ENCODE measurements around the gene DYRK1A. TPM values are rescaled to one million over a fixed set of nuclear protein-coding genes. Genes with fewer than 3 reads are reported as not detected.

The DYRK1A gene
- total RNA-seq, 2 donors from 2014 or later, result 70.5 to 146 TPM

GRCh38 chr21:37346841-37347430 lies 19.6 kb upstream of the DYRK1A start:
- Histone ChIP-seq H3K4me1 (replicated peaks) (no peaks in the 10 kb centered on the region), H3K36me3 (no peaks in the 10 kb centered on the region), H3K9me3 (no peaks in the 10 kb centered on the region), H3K27ac (no peak overlapping the region), H3K27me3 (replicated peaks; ENCODE audit: insufficient read depth) (no peaks in the 10 kb centered on the region), H3K4me3 (no peak overlapping the region)
- no peak for TF ChIP-seq CTCF (IDR thresholded peaks at IDR 0.05)
- TF ChIP-seq POLR2AphosphoS5 (IDR thresholded peaks at IDR 0.05), result no peak
- TF ChIP-seq POLR2A (IDR thresholded peaks at IDR 0.05), result no peak
- no peak for DNase-seq (ENCODE audit: low spot score)
- WGBS, result 90% methylated on average over 2 of the region's 2 CpGs
- intact Hi-C loops (cut with DNase I), result loop anchor here (10.0 kb wide), 1 partner anchor 342 kb away; the partner anchor contains the start of gene RIPPLY3

- intact Hi-C loops (cut with DNase I), result loop anchor here (10.0 kb wide), 1 partner anchor 344 kb away; the partner anchor contains the start of gene RIPPLY3
- WGBS, result 78% methylated on average over 2 of the region's 2 CpGs
- no peak overlapping the region for H3K27ac ChIP-seq
Measured at GRCh38 chr21:37348664-37349063, 17.9 kb upstream of the DYRK1A start.

GRCh38 chr21:37350472-37350871 lies 16.1 kb upstream of the DYRK1A start:
- H3K4me1 ChIP-seq (replicated peaks), result no peaks in the 10 kb centered on the region
- H3K9me3 ChIP-seq, result no peaks in the 10 kb centered on the region
- no peak overlapping the region for H3K4me3 ChIP-seq
- no peak for DNase-seq (ENCODE audit: low spot score)
- H3K27ac ChIP-seq, result no peak overlapping the region
- H3K27me3 ChIP-seq (replicated peaks; ENCODE audit: insufficient read depth), result no peaks in the 10 kb centered on the region
- TF ChIP-seq POLR2AphosphoS5 (IDR thresholded peaks at IDR 0.05) (no peak), CTCF (IDR thresholded peaks at IDR 0.05) (no peak), POLR2A (IDR thresholded peaks at IDR 0.05) (no peak)
- no peaks in the 10 kb centered on the region for H3K36me3 ChIP-seq
- intact Hi-C loops (cut with DNase I), result no loop called here

More at GRCh38 chr21:37348664-37349063, 17.9 kb upstream of the DYRK1A start:
- DNase-seq (ENCODE audit: low spot score), result no peak
- TF ChIP-seq POLR2AphosphoS5 (IDR thresholded peaks at IDR 0.05), result no peak
- TF ChIP-seq POLR2A (IDR thresholded peaks at IDR 0.05), result no peak
- TF ChIP-seq CTCF (IDR thresholded peaks at IDR 0.05), result no peak
- Histone ChIP-seq H3K9me3 (no peaks in the 10 kb centered on the region), H3K4me3 (no peak overlapping the region), H3K27me3 (replicated peaks; ENCODE audit: insufficient read depth) (no peaks in the 10 kb centered on the region), H3K4me1 (replicated peaks) (no peaks in the 10 kb centered on the region), H3K36me3 (no peaks in the 10 kb centered on the region)

- TF ChIP-seq POLR2AphosphoS5 (IDR thresholded peaks at IDR 0.05) (no peak), CTCF (IDR thresholded peaks at IDR 0.05) (no peak), POLR2A (IDR thresholded peaks at IDR 0.05) (no peak)
- Histone ChIP-seq H3K27ac (no peak overlapping the region), H3K4me1 (replicated peaks) (no peaks in the 10 kb centered on the region), H3K4me3 (no peak overlapping the region), H3K27me3 (replicated peaks; ENCODE audit: insufficient read depth) (no peaks in the 10 kb centered on the region), H3K36me3 (no peaks in the 10 kb centered on the region), H3K9me3 (no peaks in the 10 kb centered on the region)
- intact Hi-C loops (cut with DNase I), result no loop called here
- WGBS, result 63% methylated on average over 5 of the region's 5 CpGs
- no peak for DNase-seq (ENCODE audit: low spot score)
Measured at GRCh38 chr21:37356706-37357105, 9.9 kb upstream of the DYRK1A start.

- Histone ChIP-seq H3K9me3 (no peaks in the 10 kb centered on the region), H3K4me1 (replicated peaks) (no peaks in the 10 kb centered on the region), H3K27me3 (replicated peaks; ENCODE audit: insufficient read depth) (no peaks in the 10 kb centered on the region), H3K36me3 (no peaks in the 10 kb centered on the region), H3K27ac (no peak overlapping the region), H3K4me3 (no peak overlapping the region)
- 63% methylated on average over 4 of the region's 4 CpGs for WGBS
- TF ChIP-seq CTCF (IDR thresholded peaks at IDR 0.05), result no peak
- intact Hi-C loops (cut with DNase I), result no loop called here
- no peak for DNase-seq (ENCODE audit: low spot score)
Measured at GRCh38 chr21:37357691-37358090, 8.9 kb upstream of the DYRK1A start.

All from prostate gland (tissue), 2 donors.